Measurements from ENCODE around the gene KDM3B.

The KDM3B gene

DNA sequence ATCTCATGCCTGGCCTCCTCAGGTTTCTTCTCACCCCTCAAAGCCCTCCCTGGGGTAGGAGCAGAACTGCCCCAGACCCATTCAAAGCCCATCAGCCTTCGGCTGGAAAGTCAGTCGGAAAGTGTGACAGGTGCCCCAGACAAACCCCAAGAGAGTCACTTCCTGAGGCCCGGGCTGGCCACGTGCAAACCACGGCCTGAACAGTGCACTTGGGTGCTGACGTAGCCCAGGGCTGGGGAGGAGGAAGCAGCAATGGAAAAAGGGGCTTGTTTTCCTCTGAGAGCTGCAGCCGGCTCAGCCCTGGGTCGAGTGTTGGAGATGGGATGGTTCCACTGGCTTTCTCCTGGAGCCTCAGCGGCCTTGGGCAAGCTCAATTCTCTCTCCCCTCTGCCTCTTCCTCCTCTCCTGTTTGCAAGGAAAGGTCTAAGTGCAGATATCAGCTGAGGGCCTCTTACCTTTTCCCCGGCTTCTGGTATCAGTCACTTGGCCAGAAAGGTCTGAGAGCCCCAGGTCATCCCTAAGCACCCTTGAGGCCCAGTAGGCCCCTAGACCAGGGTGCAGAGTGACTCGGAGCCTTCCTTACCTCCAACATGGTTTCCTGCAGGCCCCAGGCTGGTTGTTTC lies 106.9 kb downstream of the KDM3B start:
- TF ChIP-seq GATA3 (IDR thresholded peaks at IDR 0.05; ENCODE audit: low read depth, low read length) (no peak), GATA2 (IDR thresholded peaks at IDR 0.05; ENCODE audit: low read depth, low read length) (no peak)

DNA sequence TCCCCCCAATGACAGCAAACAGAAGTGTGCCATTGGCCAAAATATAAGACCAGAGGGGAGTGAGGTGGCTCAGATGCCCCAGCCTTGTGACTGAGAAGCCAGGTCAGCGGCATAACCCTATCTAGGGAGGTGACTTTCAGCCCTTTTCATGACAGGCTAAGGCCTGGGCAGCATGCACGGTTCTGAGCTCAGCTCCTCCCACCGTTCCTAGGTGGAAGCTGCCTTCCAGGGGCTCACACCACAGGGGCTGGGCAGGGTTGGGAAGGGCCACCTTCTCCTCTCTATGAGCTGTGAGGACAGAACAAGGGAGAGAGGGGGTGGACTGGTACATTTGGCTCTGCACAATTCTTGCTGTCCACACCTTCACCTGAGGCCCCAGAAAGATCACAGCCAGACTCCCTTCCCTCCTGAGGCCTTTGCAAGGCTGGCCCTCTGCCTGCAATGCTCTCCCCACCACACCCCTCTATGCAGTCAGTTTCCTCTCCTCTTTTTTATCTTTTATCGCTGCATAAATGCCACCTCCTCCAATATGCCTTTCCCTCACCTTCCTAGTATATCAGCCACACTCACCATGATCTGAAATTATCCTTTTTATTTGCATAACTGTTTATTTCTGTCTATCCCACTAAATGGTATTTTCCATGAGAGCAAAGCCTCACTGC lies 107.7 kb downstream of the KDM3B start:
- TF ChIP-seq GATA2 (IDR thresholded peaks at IDR 0.05; ENCODE audit: low read depth, low read length) (no peak), GATA3 (IDR thresholded peaks at IDR 0.05; ENCODE audit: low read depth, low read length) (no peak)

DNA sequence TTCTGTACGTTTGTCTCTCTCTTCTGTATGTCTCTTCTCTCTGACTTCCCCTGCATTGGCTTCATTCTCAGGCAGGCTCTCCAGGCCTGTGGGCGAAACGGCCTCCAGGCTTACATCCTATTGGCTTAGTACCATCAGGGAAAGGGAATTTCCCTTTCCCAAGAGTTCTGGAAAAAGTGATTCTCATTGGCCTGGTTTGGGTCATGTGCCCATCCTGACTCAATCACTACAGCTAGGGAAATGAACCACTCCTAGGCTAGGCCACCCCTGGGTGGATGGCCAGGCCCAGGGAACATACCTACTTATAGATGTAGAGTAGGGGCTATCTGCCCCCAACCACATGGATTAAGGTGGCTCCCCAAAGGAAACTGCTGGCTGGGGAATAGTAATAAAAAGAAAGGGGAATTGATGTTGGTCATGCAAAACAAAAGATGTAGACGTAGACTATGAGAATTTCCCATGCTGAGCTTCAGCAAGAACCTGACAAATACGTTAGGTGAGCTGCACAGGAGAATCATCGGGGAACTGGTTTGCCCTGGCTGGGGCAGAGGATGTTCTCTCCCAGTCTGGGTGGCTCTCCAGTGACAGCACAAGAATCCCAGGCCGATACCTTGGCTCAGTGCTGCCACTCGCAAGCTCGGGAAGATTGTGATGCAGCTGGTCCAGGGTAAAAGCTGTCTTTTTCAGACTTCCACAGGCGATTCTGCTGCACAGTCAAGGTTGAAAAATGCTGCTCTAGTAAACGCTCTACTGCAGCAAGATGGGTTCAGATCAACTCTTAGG lies 109.0 kb downstream of the KDM3B start:
- TF ChIP-seq GATA3 (IDR thresholded peaks at IDR 0.05; ENCODE audit: low read depth, low read length): no peak
- no peak for TF ChIP-seq GATA2 (IDR thresholded peaks at IDR 0.05; ENCODE audit: low read depth, low read length)

DNA sequence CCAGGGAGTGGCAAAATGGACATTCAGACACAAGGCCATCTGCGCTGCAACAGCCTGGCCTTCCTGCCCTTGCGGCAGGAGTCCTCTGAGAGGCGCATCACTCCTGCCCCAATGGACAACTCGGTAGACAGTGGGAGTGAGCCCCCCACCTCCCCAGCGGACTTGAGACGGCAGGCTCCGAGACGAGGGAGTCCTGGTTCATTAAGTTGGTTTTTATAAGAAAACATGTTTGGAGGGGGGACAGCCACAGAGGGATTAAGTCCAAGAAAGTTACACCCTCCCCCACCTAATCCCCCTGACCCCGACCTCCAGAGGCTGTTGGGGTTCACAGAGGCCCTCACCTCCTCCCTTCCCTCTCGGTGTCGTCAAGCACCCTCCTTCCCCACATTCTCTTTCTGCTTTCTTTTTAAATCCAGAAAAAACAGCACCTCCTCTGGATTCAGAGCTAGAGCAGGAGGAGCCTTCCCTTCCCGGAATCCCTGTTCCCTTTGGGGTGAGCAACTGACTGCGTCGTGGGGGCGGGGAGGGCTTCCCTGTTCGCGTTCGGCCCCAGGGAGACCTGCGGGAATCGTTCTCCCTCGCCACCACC lies 111.0 kb downstream of the KDM3B start:
- TF ChIP-seq GATA3 (IDR thresholded peaks at IDR 0.05; ENCODE audit: low read depth, low read length): no peak
- TF ChIP-seq GATA2 (IDR thresholded peaks at IDR 0.05; ENCODE audit: low read depth, low read length): no peak

GRCh38 chr5:138464008-138464387 lies 111.5 kb downstream of the KDM3B start:
- no peak for TF ChIP-seq GATA2 (IDR thresholded peaks at IDR 0.05; ENCODE audit: low read depth, low read length)
- TF ChIP-seq GATA3 (IDR thresholded peaks at IDR 0.05; ENCODE audit: low read depth, low read length): no peak

DNA sequence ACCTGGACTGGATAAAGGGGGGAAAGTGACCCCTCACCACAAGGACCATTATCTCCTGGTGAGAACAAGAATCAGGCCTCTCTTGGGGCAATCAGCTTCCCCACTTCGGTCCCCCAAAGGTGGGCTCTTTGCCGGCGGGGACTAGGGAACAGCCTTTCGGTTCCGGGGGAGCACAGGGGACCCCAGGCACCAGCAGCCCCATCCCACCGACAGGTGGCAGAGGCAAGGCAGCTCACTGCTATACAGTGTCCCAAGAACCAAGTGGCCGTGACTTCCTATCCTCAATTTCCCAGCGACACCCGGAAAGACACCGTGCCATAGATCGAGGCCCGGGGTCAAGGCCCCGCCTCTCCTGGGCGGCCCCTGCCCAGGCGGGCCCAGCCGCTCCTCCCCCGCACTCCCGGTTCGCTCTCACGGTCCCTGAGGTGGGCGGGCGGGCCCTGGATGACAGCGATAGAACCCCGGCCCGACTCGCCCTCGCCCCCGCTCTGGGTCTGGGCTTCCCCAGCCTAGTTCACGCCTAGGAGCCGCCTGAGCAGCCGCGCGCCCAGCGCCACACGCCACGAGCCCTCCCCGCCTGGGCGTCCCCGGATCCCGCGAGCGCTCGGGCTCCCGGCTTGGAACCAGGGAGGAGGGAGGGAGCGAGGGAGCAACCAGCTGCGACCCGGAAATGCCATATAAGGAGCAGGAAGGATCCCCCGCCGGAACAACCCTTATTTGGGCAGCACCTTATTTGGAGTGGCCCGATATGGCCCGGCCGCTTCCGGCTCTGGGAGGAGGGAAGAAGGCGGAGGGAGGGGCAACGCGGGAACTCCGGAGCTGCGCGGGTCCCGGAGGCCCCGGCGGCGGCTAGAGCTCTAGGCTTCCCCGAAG lies 112.1 kb downstream of the KDM3B start:
- TF ChIP-seq GATA2 (IDR thresholded peaks at IDR 0.05; ENCODE audit: low read depth, low read length): no peak
- no peak for TF ChIP-seq GATA3 (IDR thresholded peaks at IDR 0.05; ENCODE audit: low read depth, low read length)

GRCh38 chr5:138465261-138466124 lies 113.0 kb downstream of the KDM3B start, which contains the start of gene EGR1:
Gene EGR1 (plus strand): TSS chr5:138465479. CDS start chr5:138465762, 283 bp downstream.
- TF ChIP-seq GATA2 (IDR thresholded peaks at IDR 0.05; ENCODE audit: low read depth, low read length) (no peak), GATA3 (IDR thresholded peaks at IDR 0.05; ENCODE audit: low read depth, low read length) (no peak)

DNA sequence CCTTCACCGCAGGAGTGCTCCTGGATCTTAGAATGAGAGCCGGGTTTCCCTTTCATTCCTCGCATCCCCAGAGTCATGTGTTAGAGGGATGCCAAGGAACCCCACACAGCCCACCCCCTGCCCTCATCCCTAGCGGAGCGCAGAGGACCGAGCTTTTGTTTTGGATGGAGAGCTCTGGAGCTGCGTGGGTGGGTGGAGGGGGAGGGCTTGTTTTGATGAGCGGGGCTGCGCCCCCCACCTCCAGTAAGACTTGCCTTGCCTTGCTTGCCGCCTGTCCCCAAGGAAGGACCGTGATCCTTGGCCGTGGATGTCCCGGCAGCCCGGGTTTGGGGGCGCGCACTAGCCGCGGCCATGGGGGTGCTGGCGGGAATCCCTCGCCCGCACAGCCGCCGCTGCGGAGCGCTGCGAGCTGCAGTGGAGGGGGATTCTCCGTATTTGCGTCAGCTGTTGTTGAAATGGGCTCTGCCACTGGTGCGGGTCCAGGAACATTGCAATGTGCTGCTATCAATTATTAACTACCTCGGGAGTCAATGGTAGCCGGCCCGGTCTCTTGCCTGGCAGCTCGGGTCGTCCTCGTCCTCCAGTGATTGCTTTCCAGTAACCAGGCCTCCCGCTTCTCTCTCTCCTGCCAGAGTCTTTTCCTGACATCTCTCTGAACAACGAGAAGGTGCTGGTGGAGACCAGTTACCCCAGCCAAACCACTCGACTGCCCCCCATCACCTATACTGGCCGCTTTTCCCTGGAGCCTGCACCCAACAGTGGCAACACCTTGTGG lies 113.8 kb downstream of the KDM3B start:
- TF ChIP-seq GATA3 (IDR thresholded peaks at IDR 0.05; ENCODE audit: low read depth, low read length) (no peak), GATA2 (IDR thresholded peaks at IDR 0.05; ENCODE audit: low read depth, low read length) (no peak)

GRCh38 chr5:138466900-138467710 lies 114.6 kb downstream of the KDM3B start:
- TF ChIP-seq GATA2 (IDR thresholded peaks at IDR 0.05; ENCODE audit: low read depth, low read length) (no peak), GATA3 (IDR thresholded peaks at IDR 0.05; ENCODE audit: low read depth, low read length) (no peak)

DNA sequence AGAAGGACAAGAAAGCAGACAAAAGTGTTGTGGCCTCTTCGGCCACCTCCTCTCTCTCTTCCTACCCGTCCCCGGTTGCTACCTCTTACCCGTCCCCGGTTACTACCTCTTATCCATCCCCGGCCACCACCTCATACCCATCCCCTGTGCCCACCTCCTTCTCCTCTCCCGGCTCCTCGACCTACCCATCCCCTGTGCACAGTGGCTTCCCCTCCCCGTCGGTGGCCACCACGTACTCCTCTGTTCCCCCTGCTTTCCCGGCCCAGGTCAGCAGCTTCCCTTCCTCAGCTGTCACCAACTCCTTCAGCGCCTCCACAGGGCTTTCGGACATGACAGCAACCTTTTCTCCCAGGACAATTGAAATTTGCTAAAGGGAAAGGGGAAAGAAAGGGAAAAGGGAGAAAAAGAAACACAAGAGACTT lies 115.2 kb downstream of the KDM3B start:
- no peak for TF ChIP-seq GATA2 (IDR thresholded peaks at IDR 0.05; ENCODE audit: low read depth, low read length)
- TF ChIP-seq GATA3 (IDR thresholded peaks at IDR 0.05; ENCODE audit: low read depth, low read length): no peak
